ENCODE data around the gene CASP5.

Gene CASP5

DNA sequence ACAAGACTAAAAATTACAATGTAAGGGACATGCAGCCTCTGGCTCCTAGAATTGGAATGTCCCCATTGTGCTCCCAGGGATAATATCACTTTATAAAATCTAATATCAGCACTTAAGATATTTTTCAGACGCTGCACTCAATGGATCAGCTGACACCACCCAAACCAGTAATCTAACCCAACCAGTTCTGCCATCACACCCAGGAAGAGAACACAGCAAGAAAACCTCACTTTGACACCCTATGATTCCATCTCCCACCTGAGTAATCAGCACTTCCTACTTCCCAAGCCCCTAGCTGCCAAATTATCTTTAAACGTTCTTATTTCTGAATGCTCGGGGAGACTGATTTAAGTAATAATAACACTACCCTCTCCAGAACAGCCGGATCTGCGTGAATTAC, 57.2 kb downstream of the CASP5 start:
- H3K4me2 ChIP-seq (ENCODE audit: insufficient read depth, low read length): peak overlapping the region; percentile 81
- ATAC-seq (ENCODE audit: insufficient read depth, low read depth) (no peak), DNase-seq (no peak)
- H3K36me3 ChIP-seq (ENCODE audit: insufficient read depth, low read length): peaks cover 56% of the 10 kb centered on the region
- peaks cover 2% of the 10 kb centered on the region; the same call in 1 of the 2 replicates for H4K20me1 ChIP-seq (ENCODE audit: insufficient read depth, low read length)
- no peaks in the 10 kb centered on the region for H3K27me3 ChIP-seq (ENCODE audit: insufficient read depth, low read length, poor library complexity)
- H3K4me3 ChIP-seq (ENCODE audit: low read depth in 1 of 2, low read length in 2 of 2): peak overlapping the region in 1 of 2 experiments; percentile 62; a peak in 1 of 4 replicates
- peaks cover 73% of the 10 kb centered on the region for H3K79me2 ChIP-seq (ENCODE audit: insufficient read depth, low read length)
- peaks cover 33% of the 10 kb centered on the region for H3K4me1 ChIP-seq (ENCODE audit: insufficient read depth, low read length)
- no peak for TF ChIP-seq EZH2 (IDR thresholded peaks at IDR 0.05; ENCODE audit: borderline replicate concordance, low read depth, low read length, severe bottlenecking)
- TF ChIP-seq, protein P1, sequence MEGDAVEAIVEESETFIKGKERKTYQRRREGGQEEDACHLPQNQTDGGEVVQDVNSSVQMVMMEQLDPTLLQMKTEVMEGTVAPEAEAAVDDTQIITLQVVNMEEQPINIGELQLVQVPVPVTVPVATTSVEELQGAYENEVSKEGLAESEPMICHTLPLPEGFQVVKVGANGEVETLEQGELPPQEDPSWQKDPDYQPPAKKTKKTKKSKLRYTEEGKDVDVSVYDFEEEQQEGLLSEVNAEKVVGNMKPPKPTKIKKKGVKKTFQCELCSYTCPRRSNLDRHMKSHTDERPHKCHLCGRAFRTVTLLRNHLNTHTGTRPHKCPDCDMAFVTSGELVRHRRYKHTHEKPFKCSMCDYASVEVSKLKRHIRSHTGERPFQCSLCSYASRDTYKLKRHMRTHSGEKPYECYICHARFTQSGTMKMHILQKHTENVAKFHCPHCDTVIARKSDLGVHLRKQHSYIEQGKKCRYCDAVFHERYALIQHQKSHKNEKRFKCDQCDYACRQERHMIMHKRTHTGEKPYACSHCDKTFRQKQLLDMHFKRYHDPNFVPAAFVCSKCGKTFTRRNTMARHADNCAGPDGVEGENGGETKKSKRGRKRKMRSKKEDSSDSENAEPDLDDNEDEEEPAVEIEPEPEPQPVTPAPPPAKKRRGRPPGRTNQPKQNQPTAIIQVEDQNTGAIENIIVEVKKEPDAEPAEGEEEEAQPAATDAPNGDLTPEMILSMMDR (IDR thresholded peaks at IDR 0.05; ENCODE audit: borderline replicate concordance, extremely low read depth, low read length, poor library complexity, severe bottlenecking): no peak
- H3K27ac ChIP-seq (ENCODE audit: low read length): no peak overlapping the region
- H3K9me3 ChIP-seq (ENCODE audit: insufficient read depth, low read length, severe bottlenecking): peaks cover 32% of the 10 kb centered on the region
- no peak overlapping the region for H3K9ac ChIP-seq (ENCODE audit: low read depth, low read length)
- H2AFZ ChIP-seq (ENCODE audit: low read depth, low read length): no peak overlapping the region

DNA sequence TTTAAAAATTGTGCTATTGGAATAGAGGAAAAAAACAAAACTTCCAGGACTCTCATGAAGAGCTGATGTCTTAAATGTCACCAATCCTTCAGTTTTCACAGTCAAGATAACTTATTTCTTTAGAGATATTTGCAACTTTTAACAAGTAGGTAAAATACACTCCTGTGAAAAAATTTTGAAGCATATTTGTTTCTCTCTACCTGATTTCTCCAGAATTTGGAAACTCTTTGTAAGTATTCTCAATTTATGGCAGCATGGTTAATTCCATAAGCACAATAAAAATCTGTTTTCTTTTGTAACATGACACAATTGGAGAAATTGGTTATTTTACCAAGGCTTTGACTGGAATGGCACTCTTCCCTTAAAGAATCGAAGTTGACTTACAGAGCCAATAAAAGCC, 58.7 kb downstream of the CASP5 start:
- peaks cover 85% of the 10 kb centered on the region for H3K79me2 ChIP-seq (ENCODE audit: insufficient read depth, low read length)
- no peak overlapping the region for H3K4me2 ChIP-seq (ENCODE audit: insufficient read depth, low read length)
- peaks cover 32% of the 10 kb centered on the region for H3K9me3 ChIP-seq (ENCODE audit: insufficient read depth, low read length, severe bottlenecking)
- no peak for TF ChIP-seq EZH2 (IDR thresholded peaks at IDR 0.05; ENCODE audit: borderline replicate concordance, low read depth, low read length, severe bottlenecking)
- TF ChIP-seq, protein P1 (IDR thresholded peaks at IDR 0.05; ENCODE audit: borderline replicate concordance, extremely low read depth, low read length, poor library complexity, severe bottlenecking): no peak
- peaks cover 2% of the 10 kb centered on the region; the same call in 1 of the 2 replicates for H4K20me1 ChIP-seq (ENCODE audit: insufficient read depth, low read length)
- peaks cover 56% of the 10 kb centered on the region for H3K36me3 ChIP-seq (ENCODE audit: insufficient read depth, low read length)
- no peaks in the 10 kb centered on the region for H3K27me3 ChIP-seq (ENCODE audit: insufficient read depth, low read length, poor library complexity)
- H3K4me1 ChIP-seq (ENCODE audit: insufficient read depth, low read length): peaks cover 30% of the 10 kb centered on the region
- H3K4me3 ChIP-seq (ENCODE audit: low read depth in 1 of 2, low read length in 2 of 2): no peak overlapping the region
- DNase-seq: no peak
- ATAC-seq (ENCODE audit: insufficient read depth, low read depth): no peak
- H2AFZ ChIP-seq (ENCODE audit: low read depth, low read length): no peak overlapping the region
- no peak overlapping the region for H3K9ac ChIP-seq (ENCODE audit: low read depth, low read length)
- H3K27ac ChIP-seq (ENCODE audit: low read length): no peak overlapping the region

DNA sequence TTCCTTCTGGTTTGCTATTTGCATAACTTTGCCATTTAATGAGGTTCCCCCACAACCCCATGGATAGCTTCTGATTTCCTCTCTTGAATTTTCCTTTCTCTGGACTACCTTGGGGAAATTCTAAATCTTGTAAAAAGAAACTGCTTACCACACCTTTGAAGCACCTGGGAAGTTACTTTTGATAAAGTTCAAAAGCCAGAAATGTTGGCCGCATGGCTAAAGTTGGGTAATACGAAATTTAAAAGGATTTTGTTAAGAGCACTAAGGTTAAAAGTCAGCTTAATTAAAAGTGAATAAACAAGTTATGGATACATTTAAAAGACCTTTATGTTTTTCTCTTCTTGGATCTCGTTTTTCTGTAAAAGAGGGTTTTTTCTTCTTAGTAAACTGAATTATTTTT, 60.1 kb downstream of the CASP5 start:
- Histone ChIP-seq H3K9me3 (ENCODE audit: insufficient read depth, low read length, severe bottlenecking) (peaks cover 32% of the 10 kb centered on the region), H3K27ac (ENCODE audit: low read length) (no peak overlapping the region), H3K4me1 (ENCODE audit: insufficient read depth, low read length) (peaks cover 27% of the 10 kb centered on the region), H3K4me2 (ENCODE audit: insufficient read depth, low read length) (no peak overlapping the region), H3K79me2 (ENCODE audit: insufficient read depth, low read length) (peaks cover 94% of the 10 kb centered on the region), H3K27me3 (ENCODE audit: insufficient read depth, low read length, poor library complexity) (no peaks in the 10 kb centered on the region), H2AFZ (ENCODE audit: low read depth, low read length) (no peak overlapping the region), H3K36me3 (ENCODE audit: insufficient read depth, low read length) (peaks cover 56% of the 10 kb centered on the region), H3K4me3 (ENCODE audit: low read depth in 1 of 2, low read length in 2 of 2) (no peak overlapping the region), H4K20me1 (ENCODE audit: insufficient read depth, low read length) (peaks cover 4% of the 10 kb centered on the region; the same call in 1 of the 2 replicates), H3K9ac (ENCODE audit: low read depth, low read length) (no peak overlapping the region)
- TF ChIP-seq EZH2 (IDR thresholded peaks at IDR 0.05; ENCODE audit: borderline replicate concordance, low read depth, low read length, severe bottlenecking): no peak
- TF ChIP-seq, protein P1 (IDR thresholded peaks at IDR 0.05; ENCODE audit: borderline replicate concordance, extremely low read depth, low read length, poor library complexity, severe bottlenecking): no peak
- ATAC-seq (ENCODE audit: insufficient read depth, low read depth) (no peak), DNase-seq (no peak)

Measured in DND-41 (cell line).